ENCODE results near the gene UNC13B. TPM values are rescaled to one million over a fixed set of nuclear protein-coding genes. Genes with fewer than 3 reads are reported as not detected.

UNC13B gene
- polyA plus RNA-seq, 1 experiment = 12.5 TPM

DNA sequence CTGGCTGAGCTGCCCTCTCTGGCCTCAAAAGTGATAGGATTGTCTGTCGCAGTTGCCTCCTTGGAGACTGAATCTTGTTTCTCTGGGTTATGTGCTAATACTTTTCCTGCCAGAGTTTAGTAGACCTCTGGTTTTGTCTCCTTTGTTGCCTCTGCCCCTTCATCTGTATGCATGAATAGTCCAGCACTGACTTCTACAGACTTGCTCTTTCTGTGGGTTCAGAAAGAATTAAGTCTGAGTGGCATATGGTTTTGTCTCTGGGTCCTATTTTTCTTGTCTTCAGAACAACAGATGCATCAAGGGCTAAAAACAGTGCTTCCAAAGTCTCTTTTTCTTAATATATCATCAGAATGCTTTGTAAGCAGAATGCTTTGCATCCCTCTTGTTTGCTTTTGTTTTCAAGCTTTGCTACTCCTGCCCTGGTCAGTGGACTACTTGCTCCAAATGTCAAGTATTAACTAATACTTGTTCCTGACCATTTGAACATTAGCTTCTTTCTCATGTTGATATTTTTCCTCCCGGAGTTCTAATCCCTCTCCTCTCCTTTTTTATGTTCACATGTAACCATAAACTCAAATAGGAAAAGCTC is 131.7 kb downstream of the UNC13B start:
- ChIA-PET POLR2A (no interaction called here), CTCF (no interaction called here)
- no peak for DNase-seq (ENCODE audit: low read depth, low spot score)
- no peak for TF ChIP-seq CTCF (IDR thresholded peaks at IDR 0.05; ENCODE audit: low read depth, low read length)
- Histone ChIP-seq H3K27ac (ENCODE audit: low read depth, low read length) (no peak overlapping the region), H3K9me3 (ENCODE audit: control insufficient read depth, insufficient read depth, low read length) (no peaks in the 10 kb centered on the region; the same call in 1 of the 2 replicates), H3K27me3 (ENCODE audit: control insufficient read depth, insufficient read depth, low read length) (no peaks in the 10 kb centered on the region), H3K4me3 (ENCODE audit: low read depth, low read length) (no peak overlapping the region)

DNA sequence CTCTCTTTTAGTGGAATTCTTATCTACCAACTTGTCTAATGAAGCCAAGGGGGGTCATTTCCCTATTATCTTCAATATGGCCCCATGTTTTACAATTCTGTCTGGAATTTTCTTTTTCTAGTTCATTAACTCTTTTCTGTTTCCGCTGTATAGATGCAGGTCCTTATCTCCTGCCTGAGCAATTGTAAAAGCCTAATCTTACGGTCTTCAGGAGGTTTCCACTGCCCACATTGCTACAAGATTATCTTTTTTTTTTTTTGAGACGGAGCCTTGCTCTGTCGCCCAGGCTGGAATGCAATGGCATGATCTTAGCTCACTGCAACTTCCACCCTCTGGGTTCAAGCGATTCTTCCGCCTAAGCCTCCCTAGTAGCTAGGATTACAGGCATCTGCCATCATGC is 132.3 kb downstream of the UNC13B start:
- Histone ChIP-seq H3K4me3 (ENCODE audit: low read depth, low read length) (no peak overlapping the region), H3K27me3 (ENCODE audit: control insufficient read depth, insufficient read depth, low read length) (no peaks in the 10 kb centered on the region), H3K27ac (ENCODE audit: low read depth, low read length) (no peak overlapping the region), H3K9me3 (ENCODE audit: control insufficient read depth, insufficient read depth, low read length) (no peaks in the 10 kb centered on the region; the same call in 1 of the 2 replicates)
- ChIA-PET CTCF (no interaction called here), POLR2A (no interaction called here)
- DNase-seq (ENCODE audit: low read depth, low spot score) = no peak
- TF ChIP-seq CTCF (IDR thresholded peaks at IDR 0.05; ENCODE audit: low read depth, low read length) = no peak

- POLR2A ChIA-PET = no interaction called here
- H3K27ac ChIP-seq (ENCODE audit: low read depth, low read length) = no peak overlapping the region
- DNase-seq (ENCODE audit: low read depth, low spot score) = no peak
- CTCF ChIA-PET = no interaction called here
- TF ChIP-seq CTCF (IDR thresholded peaks at IDR 0.05; ENCODE audit: low read depth, low read length) = no peak
- no peak overlapping the region for H3K4me3 ChIP-seq (ENCODE audit: low read depth, low read length)
- H3K9me3 ChIP-seq (ENCODE audit: control insufficient read depth, insufficient read depth, low read length) = no peaks in the 10 kb centered on the region; the same call in 1 of the 2 replicates
- H3K27me3 ChIP-seq (ENCODE audit: control insufficient read depth, insufficient read depth, low read length) = no peaks in the 10 kb centered on the region
Observed at GRCh38 chr9:35294556-35294955, 132.7 kb downstream of the UNC13B start.

DNA sequence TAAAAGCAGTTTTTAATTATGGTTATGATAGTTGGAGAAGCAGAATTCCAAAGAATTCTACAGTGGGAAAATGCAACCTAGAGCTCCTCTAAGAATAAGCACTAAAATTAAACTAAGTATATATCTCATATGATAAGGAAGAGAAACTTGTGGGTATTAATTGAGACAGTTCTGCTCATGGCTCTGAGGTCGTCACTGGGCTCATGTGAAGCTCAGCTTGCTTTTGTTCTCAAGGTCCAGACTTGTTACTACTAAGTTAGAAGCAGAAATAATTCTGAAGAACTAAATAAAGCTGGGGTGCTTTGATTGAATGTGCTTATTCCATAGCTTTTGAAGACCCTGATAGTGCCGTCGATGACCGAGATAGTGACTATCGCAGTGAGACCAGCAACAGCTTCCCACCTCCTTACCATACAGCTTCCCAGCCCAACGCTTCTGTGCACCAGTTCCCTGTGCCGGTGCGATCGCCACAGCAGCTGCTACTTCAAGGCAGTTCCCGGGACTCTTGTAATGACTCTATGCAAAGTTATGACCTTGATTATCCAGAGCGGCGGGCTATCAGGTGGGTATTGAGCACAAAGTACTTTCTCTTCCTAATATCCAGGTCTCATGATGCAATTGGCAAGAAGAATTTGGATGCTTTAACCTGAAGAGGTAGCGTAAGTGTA is 133.7 kb downstream of the UNC13B start:
- Histone ChIP-seq H3K27me3 (ENCODE audit: control insufficient read depth, insufficient read depth, low read length) (no peaks in the 10 kb centered on the region), H3K4me3 (ENCODE audit: low read depth, low read length) (no peak overlapping the region), H3K27ac (ENCODE audit: low read depth, low read length) (no peak overlapping the region), H3K9me3 (ENCODE audit: control insufficient read depth, insufficient read depth, low read length) (no peaks in the 10 kb centered on the region; the same call in 1 of the 2 replicates)
- ChIA-PET POLR2A (no interaction called here), CTCF (no interaction called here)
- no peak for TF ChIP-seq CTCF (IDR thresholded peaks at IDR 0.05; ENCODE audit: low read depth, low read length)
- no peak for DNase-seq (ENCODE audit: low read depth, low spot score)

GRCh38 chr9:35303567-35303966 is 141.8 kb downstream of the UNC13B start:
- Histone ChIP-seq H3K27ac (ENCODE audit: low read depth, low read length) (no peak overlapping the region), H3K9me3 (ENCODE audit: control insufficient read depth, insufficient read depth, low read length) (no peaks in the 10 kb centered on the region), H3K27me3 (ENCODE audit: control insufficient read depth, insufficient read depth, low read length) (no peaks in the 10 kb centered on the region), H3K4me3 (ENCODE audit: low read depth, low read length) (no peak overlapping the region)
- DNase-seq (ENCODE audit: low read depth, low spot score) = no peak
- no peak for TF ChIP-seq CTCF (IDR thresholded peaks at IDR 0.05; ENCODE audit: low read depth, low read length)
- ChIA-PET POLR2A (no interaction called here), CTCF (no interaction called here)

All from AG04450 (cell line).